HepG2 (cell line): ENCODE results near the gene GGA1. TPM values are rescaled to one million over a fixed set of nuclear protein-coding genes. Genes with fewer than 3 reads are reported as not detected.

Source experiments
- CREM ChIP-seq, 2 experiments: sonication (generic) in 1 of 2; formaldehyde crosslinking in 1 of 2; IDR thresholded peaks; 2 replicates each; pipeline versions ENCODE4 v1.4.0 to v1.6.1; 2016 to 2020; ENCODE audit warnings: antibody characterized with exemption in 1 of 2, mild to moderate bottlenecking in 1 of 2, missing genetic modification reagents in 1 of 2
- HNRNPL ChIP-seq: fragments of 200-400 bp; formaldehyde crosslinking; IDR thresholded peaks from 2 replicates; pipeline ENCODE4 v1.6.1; 2017; ENCODE audit warnings: mild to moderate bottlenecking, low read depth, low read length
- KMT2A ChIP-seq: sonication (generic); formaldehyde crosslinking; IDR thresholded peaks from 2 replicates; pipeline ENCODE4 v1.4.0; 2020; ENCODE audit warnings: missing genetic modification reagents
- MAFF ChIP-seq: IDR thresholded peaks from 2 replicates; pipeline ENCODE4 v1.6.1; 2011; ENCODE audit warnings: low read depth, low read length, improper control_type of control experiment
- PHF21A ChIP-seq: sonication (generic); formaldehyde crosslinking; IDR thresholded peaks from 2 replicates; pipeline ENCODE4 v1.5.0; 2020; ENCODE audit warnings: mild to moderate bottlenecking, missing genetic modification reagents
- RAD51 ChIP-seq: fragments of 450-650 bp; IDR thresholded peaks from 2 replicates; pipeline ENCODE4 v1.6.1; 2016; ENCODE audit warnings: borderline replicate concordance
- SP5 ChIP-seq: IDR thresholded peaks from 2 replicates; pipeline ENCODE4 v1.6.1; 2016; ENCODE audit warnings: low read depth, borderline replicate concordance
- SPEN ChIP-seq: sonication (generic); formaldehyde crosslinking; IDR thresholded peaks from 2 replicates; pipeline ENCODE4 v1.5.1; 2020; ENCODE audit warnings: low read depth, mild to moderate bottlenecking, missing genetic modification reagents
- SRY ChIP-seq: sonication (generic); formaldehyde crosslinking; IDR thresholded peaks from 2 replicates; pipeline ENCODE4 v1.8.0; 2022; ENCODE audit warnings: mild to moderate bottlenecking, missing genetic modification reagents
- ZBTB3 ChIP-seq: sonication (generic); formaldehyde crosslinking; IDR thresholded peaks from 2 replicates; pipeline ENCODE4 v1.4.0; 2020; ENCODE audit warnings: low read depth, mild to moderate bottlenecking, moderate library complexity, missing genetic modification reagents, borderline replicate concordance
- ZBTB7B ChIP-seq: sonication (generic); formaldehyde crosslinking; IDR thresholded peaks from 2 replicates; pipeline ENCODE4 v1.4.0; 2020; ENCODE audit warnings: missing genetic modification reagents
- ZFP36 ChIP-seq: fragments of 150-350 bp; IDR thresholded peaks from 2 replicates; pipeline ENCODE4 v1.6.1; 2018; ENCODE audit warnings: borderline replicate concordance, low read length, low read depth; ENCODE audit not compliant: partially characterized antibody
- ZKSCAN5 ChIP-seq: sonication (generic); formaldehyde crosslinking; IDR thresholded peaks from 2 replicates; pipeline ENCODE4 v1.5.1; 2020; ENCODE audit warnings: mild to moderate bottlenecking, missing genetic modification reagents
- ZNF251 ChIP-seq: sonication (generic); formaldehyde crosslinking; IDR thresholded peaks from 2 replicates; pipeline ENCODE4 v1.9.0; 2021; ENCODE audit warnings: mild to moderate bottlenecking, missing genetic modification reagents
- ZNF382 ChIP-seq: sonication (generic); formaldehyde crosslinking; IDR thresholded peaks from 2 replicates; pipeline ENCODE4 v1.5.0; 2020; ENCODE audit warnings: missing genetic modification reagents, mild to moderate bottlenecking, borderline replicate concordance
- ZNF724P ChIP-seq: sonication (generic); formaldehyde crosslinking; IDR thresholded peaks from 2 replicates; pipeline ENCODE4 v1.8.0; 2022; ENCODE audit warnings: missing genetic modification reagents, borderline replicate concordance
- polyA plus RNA-seq, 8 experiments: library from polyadenylated mRNA; depleted of rRNA in 3 of 8; stranded (reverse) in 7 of 8; unstranded in 1 of 8; fragments of >200 nt; fragmentation: Illumina TruSeq in 4 of 8; extraction: Trizol in 4 of 8; gene quantifications; 2 replicates each; pipeline versions ENCODE4 v1.2.1 to v1.2.3, GENCODE V29; 2011 to 2016; ENCODE audit warnings: low read depth in 4 of 8, missing spikeins in 1 of 8, mixed read lengths in 1 of 8; ENCODE audit not compliant: insufficient read depth in 1 of 8
- total RNA-seq, 5 experiments: library from RNA; depleted of rRNA; stranded (reverse); fragments of >200 nt; fragmentation: Illumina TruSeq; extraction: Trizol; gene quantifications; 2 replicates each; pipeline ENCODE4 v1.2.3, GENCODE V29; 2016; ENCODE audit warnings: low read depth in 1 of 5
- TF ChIP-seq, protein P1 (sequence below): IDR thresholded peaks from 2 replicates; pipeline ENCODE4 v1.6.1; 2016; ENCODE audit warnings: mild to moderate bottlenecking
- TF ChIP-seq, protein P2 (sequence below): sonication (generic); formaldehyde crosslinking; IDR thresholded peaks from 2 replicates; pipeline ENCODE4 v1.4.0; 2020; ENCODE audit warnings: mild to moderate bottlenecking, missing genetic modification reagents
- TF ChIP-seq, protein P3 (sequence below): sonication (generic); formaldehyde crosslinking; IDR thresholded peaks from 2 replicates; pipeline ENCODE4 v1.4.0; 2020; ENCODE audit warnings: mild to moderate bottlenecking, missing genetic modification reagents
- TF ChIP-seq, protein P4 (sequence below): sonication (generic); formaldehyde crosslinking; IDR thresholded peaks from 2 replicates; pipeline ENCODE4 v1.4.0; 2020; ENCODE audit warnings: missing genetic modification reagents

Gene GGA1
- total and polyA plus RNA-seq, 2 of the 13 experiments (the other 11 are each of a cell fraction or from before 2014, with no cell fraction given), result 29.1 to 87.2 TPM

DNA sequence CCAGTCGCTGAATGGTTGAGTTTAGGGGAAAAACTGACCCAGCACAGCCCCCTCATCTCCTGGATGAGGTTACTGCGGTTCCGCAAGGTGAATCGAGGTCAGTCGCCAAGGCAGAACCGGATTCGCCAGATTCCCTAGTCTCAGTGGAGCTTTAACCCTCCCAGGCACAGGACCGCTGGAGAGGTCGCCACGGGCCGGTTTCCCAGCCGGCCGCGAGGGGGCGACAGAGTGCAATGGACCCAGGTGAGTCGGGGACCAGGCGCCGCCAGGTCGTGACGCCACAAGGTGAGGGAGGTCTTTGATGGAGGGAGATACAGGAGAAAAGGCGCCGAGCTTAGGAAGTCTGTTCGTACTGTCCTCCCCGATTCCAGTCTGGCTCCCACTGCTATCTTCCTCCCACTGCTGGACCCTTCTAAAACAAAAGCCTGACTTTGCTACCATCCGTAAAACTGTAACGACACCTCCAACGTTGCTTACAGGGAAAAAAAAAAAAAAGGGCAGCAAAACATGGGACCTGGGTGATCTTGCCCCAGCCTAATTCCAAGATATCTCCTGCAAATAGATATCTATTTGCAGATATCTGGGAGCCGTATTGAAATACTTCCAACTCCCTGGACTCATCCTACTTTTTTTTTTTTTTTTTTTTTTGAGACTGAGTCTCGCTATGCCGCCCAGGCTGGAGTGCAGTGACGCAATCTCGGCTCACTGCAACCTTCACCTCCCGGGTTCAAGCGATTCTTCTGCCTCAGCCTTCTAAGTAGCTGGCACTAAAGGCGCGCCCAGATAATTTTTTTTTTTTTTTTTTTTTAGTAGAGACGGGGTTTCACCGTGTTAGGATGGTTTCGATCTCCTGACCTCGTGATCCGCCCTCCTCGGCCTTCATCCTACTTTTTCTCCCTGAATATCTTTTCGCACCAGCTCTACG is 1.4 kb upstream of the GGA1 start (continued):
- no peak for TF ChIP-seq ZFP36
- TF ChIP-seq, protein P1, sequence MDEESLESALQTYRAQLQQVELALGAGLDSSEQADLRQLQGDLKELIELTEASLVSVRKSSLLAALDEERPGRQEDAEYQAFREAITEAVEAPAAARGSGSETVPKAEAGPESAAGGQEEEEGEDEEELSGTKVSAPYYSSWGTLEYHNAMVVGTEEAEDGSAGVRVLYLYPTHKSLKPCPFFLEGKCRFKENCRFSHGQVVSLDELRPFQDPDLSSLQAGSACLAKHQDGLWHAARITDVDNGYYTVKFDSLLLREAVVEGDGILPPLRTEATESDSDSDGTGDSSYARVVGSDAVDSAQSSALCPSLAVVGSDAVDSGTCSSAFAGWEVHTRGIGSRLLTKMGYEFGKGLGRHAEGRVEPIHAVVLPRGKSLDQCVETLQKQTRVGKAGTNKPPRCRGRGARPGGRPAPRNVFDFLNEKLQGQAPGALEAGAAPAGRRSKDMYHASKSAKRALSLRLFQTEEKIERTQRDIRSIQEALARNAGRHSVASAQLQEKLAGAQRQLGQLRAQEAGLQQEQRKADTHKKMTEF, result peak; percentile 57
- TF ChIP-seq, protein P2, sequence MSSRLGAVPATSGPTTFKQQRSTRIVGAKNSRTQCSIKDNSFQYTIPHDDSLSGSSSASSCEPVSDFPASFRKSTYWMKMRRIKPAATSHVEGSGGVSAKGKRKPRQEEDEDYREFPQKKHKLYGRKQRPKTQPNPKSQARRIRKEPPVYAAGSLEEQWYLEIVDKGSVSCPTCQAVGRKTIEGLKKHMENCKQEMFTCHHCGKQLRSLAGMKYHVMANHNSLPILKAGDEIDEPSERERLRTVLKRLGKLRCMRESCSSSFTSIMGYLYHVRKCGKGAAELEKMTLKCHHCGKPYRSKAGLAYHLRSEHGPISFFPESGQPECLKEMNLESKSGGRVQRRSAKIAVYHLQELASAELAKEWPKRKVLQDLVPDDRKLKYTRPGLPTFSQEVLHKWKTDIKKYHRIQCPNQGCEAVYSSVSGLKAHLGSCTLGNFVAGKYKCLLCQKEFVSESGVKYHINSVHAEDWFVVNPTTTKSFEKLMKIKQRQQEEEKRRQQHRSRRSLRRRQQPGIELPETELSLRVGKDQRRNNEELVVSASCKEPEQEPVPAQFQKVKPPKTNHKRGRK (CRISPR knock-in tag), result 0 out of 2 replicates have a peak, but pooled peaks have one; percentile 31
- no peak for TF ChIP-seq KMT2A (CRISPR knock-in tag)
- no peak for TF ChIP-seq PHF21A (CRISPR knock-in tag)
- no peak for TF ChIP-seq HNRNPL
- TF ChIP-seq, protein P3, sequence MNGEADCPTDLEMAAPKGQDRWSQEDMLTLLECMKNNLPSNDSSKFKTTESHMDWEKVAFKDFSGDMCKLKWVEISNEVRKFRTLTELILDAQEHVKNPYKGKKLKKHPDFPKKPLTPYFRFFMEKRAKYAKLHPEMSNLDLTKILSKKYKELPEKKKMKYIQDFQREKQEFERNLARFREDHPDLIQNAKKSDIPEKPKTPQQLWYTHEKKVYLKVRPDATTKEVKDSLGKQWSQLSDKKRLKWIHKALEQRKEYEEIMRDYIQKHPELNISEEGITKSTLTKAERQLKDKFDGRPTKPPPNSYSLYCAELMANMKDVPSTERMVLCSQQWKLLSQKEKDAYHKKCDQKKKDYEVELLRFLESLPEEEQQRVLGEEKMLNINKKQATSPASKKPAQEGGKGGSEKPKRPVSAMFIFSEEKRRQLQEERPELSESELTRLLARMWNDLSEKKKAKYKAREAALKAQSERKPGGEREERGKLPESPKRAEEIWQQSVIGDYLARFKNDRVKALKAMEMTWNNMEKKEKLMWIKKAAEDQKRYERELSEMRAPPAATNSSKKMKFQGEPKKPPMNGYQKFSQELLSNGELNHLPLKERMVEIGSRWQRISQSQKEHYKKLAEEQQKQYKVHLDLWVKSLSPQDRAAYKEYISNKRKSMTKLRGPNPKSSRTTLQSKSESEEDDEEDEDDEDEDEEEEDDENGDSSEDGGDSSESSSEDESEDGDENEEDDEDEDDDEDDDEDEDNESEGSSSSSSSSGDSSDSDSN (CRISPR knock-in tag), result no peak
- TF ChIP-seq ZNF382 (CRISPR knock-in tag), result no peak
- TF ChIP-seq ZBTB7B (CRISPR knock-in tag), result peak; percentile 73; the same call in 1 of the 2 replicates
- no peak for TF ChIP-seq ZKSCAN5
- no peak for TF ChIP-seq SP5 (CRISPR knock-in tag)
- TF ChIP-seq SRY, result no peak
- TF ChIP-seq, protein P4, sequence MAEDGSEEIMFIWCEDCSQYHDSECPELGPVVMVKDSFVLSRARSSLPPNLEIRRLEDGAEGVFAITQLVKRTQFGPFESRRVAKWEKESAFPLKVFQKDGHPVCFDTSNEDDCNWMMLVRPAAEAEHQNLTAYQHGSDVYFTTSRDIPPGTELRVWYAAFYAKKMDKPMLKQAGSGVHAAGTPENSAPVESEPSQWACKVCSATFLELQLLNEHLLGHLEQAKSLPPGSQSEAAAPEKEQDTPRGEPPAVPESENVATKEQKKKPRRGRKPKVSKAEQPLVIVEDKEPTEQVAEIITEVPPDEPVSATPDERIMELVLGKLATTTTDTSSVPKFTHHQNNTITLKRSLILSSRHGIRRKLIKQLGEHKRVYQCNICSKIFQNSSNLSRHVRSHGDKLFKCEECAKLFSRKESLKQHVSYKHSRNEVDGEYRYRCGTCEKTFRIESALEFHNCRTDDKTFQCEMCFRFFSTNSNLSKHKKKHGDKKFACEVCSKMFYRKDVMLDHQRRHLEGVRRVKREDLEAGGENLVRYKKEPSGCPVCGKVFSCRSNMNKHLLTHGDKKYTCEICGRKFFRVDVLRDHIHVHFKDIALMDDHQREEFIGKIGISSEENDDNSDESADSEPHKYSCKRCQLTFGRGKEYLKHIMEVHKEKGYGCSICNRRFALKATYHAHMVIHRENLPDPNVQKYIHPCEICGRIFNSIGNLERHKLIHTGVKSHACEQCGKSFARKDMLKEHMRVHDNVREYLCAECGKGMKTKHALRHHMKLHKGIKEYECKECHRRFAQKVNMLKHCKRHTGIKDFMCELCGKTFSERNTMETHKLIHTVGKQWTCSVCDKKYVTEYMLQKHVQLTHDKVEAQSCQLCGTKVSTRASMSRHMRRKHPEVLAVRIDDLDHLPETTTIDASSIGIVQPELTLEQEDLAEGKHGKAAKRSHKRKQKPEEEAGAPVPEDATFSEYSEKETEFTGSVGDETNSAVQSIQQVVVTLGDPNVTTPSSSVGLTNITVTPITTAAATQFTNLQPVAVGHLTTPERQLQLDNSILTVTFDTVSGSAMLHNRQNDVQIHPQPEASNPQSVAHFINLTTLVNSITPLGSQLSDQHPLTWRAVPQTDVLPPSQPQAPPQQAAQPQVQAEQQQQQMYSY (CRISPR knock-in tag), result no peak
- TF ChIP-seq CREM (IDR thresholded peaks at IDR 0.05), result peak; percentile 39; the same call in 1 of the 2 replicates
- no peak for TF ChIP-seq CREM (CRISPR knock-in tag; IDR thresholded peaks at IDR 0.05)
- no peak for TF ChIP-seq ZNF251 (CRISPR knock-in tag)
- peak; percentile 43; the same call in 1 of the 2 replicates for TF ChIP-seq SPEN (CRISPR knock-in tag)
- no peak for TF ChIP-seq ZNF724P (CRISPR knock-in tag)
- no peak for TF ChIP-seq ZBTB3 (CRISPR knock-in tag)
- TF ChIP-seq MAFF, result no peak
- TF ChIP-seq RAD51, result no peak
